ENCODE measurements around the gene HOOK2.

Gene HOOK2

GRCh38 chr19:12796146-12797071 lies 21.1 kb upstream of the HOOK2 start:
- peak; percentile 80 for TF ChIP-seq CTCF (IDR thresholded peaks at IDR 0.05)
- DNase-seq (ENCODE audit: low spot score): peak; percentile 89
- peak overlapping the region; percentile 18 to 82 for H3K27ac ChIP-seq
- H3K4me3 ChIP-seq: no peak overlapping the region

DNA sequence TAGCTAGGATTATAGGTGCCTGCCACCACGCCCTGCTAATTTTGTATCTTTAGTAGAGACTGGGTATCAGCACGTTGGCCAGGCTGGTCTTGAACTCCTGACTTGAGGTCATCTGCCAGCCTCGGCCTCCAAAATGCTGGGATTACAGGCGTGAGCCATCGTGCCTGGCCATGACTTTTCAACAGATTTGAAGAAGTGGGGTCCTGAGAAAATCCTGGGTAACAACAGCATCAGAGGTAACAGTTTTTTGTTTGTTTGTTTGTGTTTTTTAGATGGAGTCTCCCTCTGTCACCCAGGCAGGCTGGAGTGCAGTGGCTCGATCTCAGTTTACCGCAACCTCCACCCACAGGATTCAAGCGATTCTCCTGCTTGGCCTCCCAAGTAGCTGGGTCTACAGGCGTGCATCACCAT lies 19.6 kb upstream of the HOOK2 start:
- DNase-seq (ENCODE audit: low spot score): peak; percentile 78
- TF ChIP-seq CTCF (IDR thresholded peaks at IDR 0.05): no peak
- Histone ChIP-seq H3K4me3 (no peak overlapping the region), H3K27ac (no peak overlapping the region)

DNA sequence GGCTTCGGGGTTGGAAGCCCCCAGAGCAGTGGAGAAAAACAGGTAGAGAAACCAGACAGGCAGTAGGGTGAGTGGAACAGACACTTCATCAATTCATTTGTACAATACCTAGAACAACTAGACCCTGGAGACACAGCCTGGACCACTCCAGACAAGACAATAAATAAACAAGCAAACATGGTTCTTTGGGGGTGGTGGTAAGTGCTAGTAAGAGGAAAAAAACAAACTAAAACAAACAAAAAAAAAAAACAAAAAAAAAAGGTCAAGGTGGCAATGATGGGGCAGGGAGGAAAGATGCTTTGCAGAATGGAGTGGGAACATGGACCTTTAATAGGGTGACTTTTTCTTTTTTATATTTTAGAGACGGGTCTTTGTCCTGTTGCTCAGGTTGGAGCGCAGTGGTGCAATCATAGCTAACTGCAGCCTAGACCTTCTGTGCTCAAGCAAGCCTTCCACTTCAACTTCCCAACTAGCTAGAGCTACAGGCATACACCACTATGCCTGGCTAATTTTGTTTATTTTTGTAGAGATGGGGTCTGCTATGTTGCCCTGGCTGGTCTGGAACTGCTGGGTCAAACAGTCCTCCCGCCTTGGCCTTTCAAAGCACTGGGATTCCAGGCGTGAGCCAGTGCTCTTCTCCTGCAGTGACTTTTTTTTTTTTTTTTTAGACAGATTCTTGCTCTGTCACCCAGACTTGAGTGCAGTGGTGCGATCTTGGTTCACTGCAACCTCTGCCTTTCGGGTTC lies 19.0 kb upstream of the HOOK2 start:
- DNase-seq (ENCODE audit: low spot score): peak; percentile 76
- TF ChIP-seq CTCF (IDR thresholded peaks at IDR 0.05): no peak
- Histone ChIP-seq H3K4me3 (peak overlapping the region; percentile 97), H3K27ac (peak overlapping the region; percentile 97 to 99)

- TF ChIP-seq CTCF (IDR thresholded peaks at IDR 0.05): no peak
- H3K4me3 ChIP-seq: peak overlapping the region; percentile 97
- peak; percentile 95 for DNase-seq (ENCODE audit: low spot score)
- H3K27ac ChIP-seq: peak overlapping the region; percentile 97 to 99
Observed at GRCh38 chr19:12793290-12794195, 18.2 kb upstream of the HOOK2 start.

DNA sequence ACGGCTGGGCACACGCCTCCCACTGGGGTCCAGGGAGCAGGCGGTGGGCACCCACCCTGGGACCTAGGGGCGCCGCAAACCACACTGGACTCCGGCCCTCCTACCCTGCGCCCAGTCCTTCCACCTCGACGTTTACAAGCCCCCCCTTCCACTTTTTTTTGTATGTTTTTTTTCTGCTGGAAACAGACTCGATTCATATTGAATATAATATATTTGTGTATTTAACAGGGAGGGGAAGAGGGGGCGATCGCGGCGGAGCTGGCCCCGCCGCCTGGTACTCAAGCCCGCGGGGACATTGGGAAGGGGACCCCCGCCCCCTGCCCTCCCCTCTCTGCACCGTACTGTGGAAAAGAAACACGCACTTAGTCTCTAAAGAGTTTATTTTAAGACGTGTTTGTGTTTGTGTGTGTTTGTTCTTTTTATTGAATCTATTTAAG lies 17.5 kb upstream of the HOOK2 start:
- peak; percentile 72 for DNase-seq (ENCODE audit: low spot score)
- H3K4me3 ChIP-seq: peak overlapping the region; percentile 97
- peak overlapping the region; percentile 97 to 99 for H3K27ac ChIP-seq
- TF ChIP-seq CTCF (IDR thresholded peaks at IDR 0.05): no peak

GRCh38 chr19:12792051-12792852 lies 16.9 kb upstream of the HOOK2 start:
- Histone ChIP-seq H3K27ac (peak overlapping the region; percentile 97 to 99), H3K4me3 (peak overlapping the region; percentile 97)
- TF ChIP-seq CTCF (IDR thresholded peaks at IDR 0.05): no peak
- DNase-seq (ENCODE audit: low spot score): peak; percentile 85

Data from coronary artery (tissue), 2 donors.